ENCODE data around the gene TLCD5. TPM values are rescaled to one million over a fixed set of nuclear protein-coding genes. Genes with fewer than 3 reads are reported as not detected.

The TLCD5 gene
- total and polyA plus RNA-seq, 5 donors from 2014 or later: 0.21 to 0.46 (median 0.35) TPM; not detected in 1

- peaks cover 0 to 3% (median 0%) of the 10 kb centered on the region in 7 donors for H3K9me3 Mint-ChIP-seq
- no peaks in the 10 kb centered on the region for H3K36me3 Mint-ChIP-seq
- DNase-seq: peak; percentile 50 to 83 (median 65)
- peaks cover 39% of the 10 kb centered on the region for H3K4me1 ChIP-seq (ENCODE audit: control insufficient read depth, insufficient read depth, low read length, poor library complexity, severe bottlenecking)
- peaks cover 12% of the 10 kb centered on the region for H3K27me3 ChIP-seq (ENCODE audit: control insufficient read depth, insufficient read depth, low read length)
- peak overlapping the region; percentile 64 for H3K4me3 ChIP-seq (ENCODE audit: low read depth, low read length)
- peaks cover 20 to 32% (median 27%) of the 10 kb centered on the region in 4 donors for H3K4me1 Mint-ChIP-seq
- H3K4me3 Mint-ChIP-seq: peak overlapping the region; percentile 72 to 83 (median 82)
- peak overlapping the region; percentile 54 for H3K27ac ChIP-seq (ENCODE audit: insufficient read depth, low read length, poor library complexity, severe bottlenecking)
- H3K27ac Mint-ChIP-seq: no peak overlapping the region
- H3K9me3 ChIP-seq (ENCODE audit: control insufficient read depth in 2 of 2, low read length in 2 of 2): no peaks in the 10 kb centered on the region
- peak; percentile 36 to 57 for ATAC-seq (ENCODE audit: low read depth in 2 of 2)
- H3K36me3 ChIP-seq (ENCODE audit: control insufficient read depth, insufficient read depth, low read length): no peaks in the 10 kb centered on the region
- H3K27me3 Mint-ChIP-seq: peaks cover 16% of the 10 kb centered on the region
Observed at GRCh38 chr11:120334894-120335462, 9.9 kb downstream of the TLCD5 start.

GRCh38 chr11:120335556-120335907 lies 10.4 kb downstream of the TLCD5 start:
- Histone ChIP-seq H3K4me1 (ENCODE audit: control insufficient read depth, insufficient read depth, low read length, poor library complexity, severe bottlenecking) (peaks cover 43% of the 10 kb centered on the region), H3K27ac (ENCODE audit: insufficient read depth, low read length, poor library complexity, severe bottlenecking) (peak overlapping the region; percentile 54), H3K27me3 (ENCODE audit: control insufficient read depth, insufficient read depth, low read length) (peaks cover 12% of the 10 kb centered on the region), H3K9me3 (ENCODE audit: control insufficient read depth in 2 of 2, low read length in 2 of 2) (no peaks in the 10 kb centered on the region), H3K4me3 (ENCODE audit: low read depth, low read length) (peak overlapping the region; percentile 64), H3K36me3 (ENCODE audit: control insufficient read depth, insufficient read depth, low read length) (no peaks in the 10 kb centered on the region)
- no peaks in the 10 kb centered on the region for H3K36me3 Mint-ChIP-seq
- DNase-seq (peak in 1 of 3 donors; percentile 42), ATAC-seq (ENCODE audit: low read depth in 2 of 2) (peak in 1 of 2 donors; percentile 28)
- peak overlapping the region; percentile 72 to 83 (median 82) for H3K4me3 Mint-ChIP-seq
- peaks cover 24 to 36% (median 31%) of the 10 kb centered on the region in 4 donors for H3K4me1 Mint-ChIP-seq
- peaks cover 0 to 3% (median 0%) of the 10 kb centered on the region in 7 donors for H3K9me3 Mint-ChIP-seq
- peaks cover 21% of the 10 kb centered on the region for H3K27me3 Mint-ChIP-seq
- no peak overlapping the region for H3K27ac Mint-ChIP-seq

- peaks cover 15% of the 10 kb centered on the region for H3K27me3 ChIP-seq (ENCODE audit: control insufficient read depth, insufficient read depth, low read length)
- Mint-ChIP-seq H3K36me3 (no peaks in the 10 kb centered on the region), H3K9me3 (peaks cover 0 to 3% (median 0%) of the 10 kb centered on the region in 7 donors), H3K4me3 (peak within 1 kb of the TSS; percentile 83 to 96 (median 95)), H3K27me3 (peaks cover 27% of the 10 kb centered on the region), H3K27ac (peak within 1 kb of the TSS in 2 of 3 donors; percentile 4 to 73), H3K4me1 (peaks cover 26 to 40% (median 34%) of the 10 kb centered on the region in 4 donors)
- H3K27ac ChIP-seq (ENCODE audit: insufficient read depth, low read length, poor library complexity, severe bottlenecking): peak within 1 kb of the TSS; percentile 54
- ATAC-seq (ENCODE audit: low read depth in 2 of 2): peak; percentile 53 to 63
- DNase-seq: peak; percentile 63 to 83 (median 65)
- H3K36me3 ChIP-seq (ENCODE audit: control insufficient read depth, insufficient read depth, low read length): no peaks in the 10 kb centered on the region
- no peaks in the 10 kb centered on the region for H3K9me3 ChIP-seq (ENCODE audit: control insufficient read depth in 2 of 2, low read length in 2 of 2)
- peak within 1 kb of the TSS; percentile 81 for H3K4me3 ChIP-seq (ENCODE audit: low read depth, low read length)
- H3K4me1 ChIP-seq (ENCODE audit: control insufficient read depth, insufficient read depth, low read length, poor library complexity, severe bottlenecking): peaks cover 43% of the 10 kb centered on the region
Observed at GRCh38 chr11:120335908-120336640, 11.0 kb downstream of the TLCD5 start, which contains the start of gene ARHGEF12. Gene ARHGEF12 (plus strand): TSS chr11:120336413. CDS start chr11:120337244, 831 bp downstream.

- Mint-ChIP-seq H3K4me1 (peaks cover 26 to 42% (median 34%) of the 10 kb centered on the region in 4 donors), H3K27ac (peak overlapping the region in 2 of 3 donors; percentile 4 to 73), H3K9me3 (peaks cover 0 to 3% (median 0%) of the 10 kb centered on the region in 7 donors), H3K4me3 (peak overlapping the region; percentile 83 to 96 (median 95)), H3K27me3 (peaks cover 31% of the 10 kb centered on the region), H3K36me3 (no peaks in the 10 kb centered on the region)
- Histone ChIP-seq H3K36me3 (ENCODE audit: control insufficient read depth, insufficient read depth, low read length) (no peaks in the 10 kb centered on the region), H3K4me3 (ENCODE audit: low read depth, low read length) (peak overlapping the region; percentile 81), H3K27me3 (ENCODE audit: control insufficient read depth, insufficient read depth, low read length) (peaks cover 15% of the 10 kb centered on the region), H3K27ac (ENCODE audit: insufficient read depth, low read length, poor library complexity, severe bottlenecking) (peak overlapping the region; percentile 50), H3K9me3 (ENCODE audit: control insufficient read depth in 2 of 2, low read length in 2 of 2) (no peaks in the 10 kb centered on the region), H3K4me1 (ENCODE audit: control insufficient read depth, insufficient read depth, low read length, poor library complexity, severe bottlenecking) (peaks cover 43% of the 10 kb centered on the region)
- ATAC-seq (ENCODE audit: low read depth in 2 of 2) (peak; percentile 2 to 3), DNase-seq (peak in 1 of 3 donors; percentile 22)
Observed at GRCh38 chr11:120336641-120337354, 11.7 kb downstream of the TLCD5 start.

GRCh38 chr11:120337355-120338106 lies 12.4 kb downstream of the TLCD5 start:
- H3K27ac ChIP-seq (ENCODE audit: insufficient read depth, low read length, poor library complexity, severe bottlenecking): no peak overlapping the region
- H3K4me3 Mint-ChIP-seq: peak overlapping the region; percentile 83 to 96 (median 95)

GRCh38 chr11:120338107-120338933 lies 13.2 kb downstream of the TLCD5 start:
- no peak overlapping the region for H3K27ac ChIP-seq (ENCODE audit: insufficient read depth, low read length, poor library complexity, severe bottlenecking)
- peaks cover 0 to 9% of the 10 kb centered on the region in 2 experiments for H3K9me3 ChIP-seq (ENCODE audit: control insufficient read depth in 2 of 2, low read length in 2 of 2)
- H3K9me3 Mint-ChIP-seq: peaks cover 0 to 3% (median 0%) of the 10 kb centered on the region in 7 donors
- peaks cover 47% of the 10 kb centered on the region for H3K4me1 ChIP-seq (ENCODE audit: control insufficient read depth, insufficient read depth, low read length, poor library complexity, severe bottlenecking)
- H3K4me1 Mint-ChIP-seq: peaks cover 26 to 48% (median 34%) of the 10 kb centered on the region in 4 donors
- peak overlapping the region; percentile 81 for H3K4me3 ChIP-seq (ENCODE audit: low read depth, low read length)
- H3K36me3 Mint-ChIP-seq: no peaks in the 10 kb centered on the region
- no peak overlapping the region for H3K27ac Mint-ChIP-seq
- no peaks in the 10 kb centered on the region for H3K36me3 ChIP-seq (ENCODE audit: control insufficient read depth, insufficient read depth, low read length)
- peaks cover 39% of the 10 kb centered on the region for H3K27me3 Mint-ChIP-seq
- H3K4me3 Mint-ChIP-seq: peak overlapping the region; percentile 83 to 96 (median 95)
- ATAC-seq (ENCODE audit: low read depth in 2 of 2) (no peak), DNase-seq (no peak)
- peaks cover 23% of the 10 kb centered on the region for H3K27me3 ChIP-seq (ENCODE audit: control insufficient read depth, insufficient read depth, low read length)

More at GRCh38 chr11:120337355-120338106, 12.4 kb downstream of the TLCD5 start:
- Mint-ChIP-seq H3K36me3 (no peaks in the 10 kb centered on the region), H3K27ac (peak overlapping the region in 2 of 3 donors; percentile 4 to 73), H3K4me1 (peaks cover 26 to 47% (median 35%) of the 10 kb centered on the region in 4 donors), H3K9me3 (peaks cover 0 to 3% (median 0%) of the 10 kb centered on the region in 7 donors), H3K27me3 (peaks cover 38% of the 10 kb centered on the region)
- peaks cover 19% of the 10 kb centered on the region for H3K27me3 ChIP-seq (ENCODE audit: control insufficient read depth, insufficient read depth, low read length)
- peaks cover 0 to 3% of the 10 kb centered on the region in 2 experiments for H3K9me3 ChIP-seq (ENCODE audit: control insufficient read depth in 2 of 2, low read length in 2 of 2)
- no peak for DNase-seq
- peaks cover 43% of the 10 kb centered on the region for H3K4me1 ChIP-seq (ENCODE audit: control insufficient read depth, insufficient read depth, low read length, poor library complexity, severe bottlenecking)
- peak overlapping the region; percentile 81 for H3K4me3 ChIP-seq (ENCODE audit: low read depth, low read length)
- no peak for ATAC-seq (ENCODE audit: low read depth in 2 of 2)
- no peaks in the 10 kb centered on the region for H3K36me3 ChIP-seq (ENCODE audit: control insufficient read depth, insufficient read depth, low read length)

All from CD4-positive, CD25-positive, alpha-beta regulatory T cell (primary cell).